D721Med (cell line): ENCODE measurements around the gene MALAT1.
A peak's percentile ranks its signal among the peaks of the same experiment; 100 is the strongest.

Experiments used
- DNase-seq: peaks from one replicate; pipeline ENCODE4 v3.0.0; 2011; ENCODE audit warnings: low spot score; ENCODE audit not compliant: insufficient read length
- FAIRE-seq: peaks from 2 replicates; lab custom pipeline; 2011; peaks lifted over from hg19 to GRCh38; lab: Jason Lieb, UNC
- CTCF ChIP-seq: IDR thresholded peaks from 2 replicates; pipeline ENCODE4 v1.5.1; 2012; ENCODE audit warnings: mild to moderate bottlenecking, control low read depth; ENCODE audit not compliant: insufficient read depth; ENCODE audit errors: missing control alignments

Gene MALAT1

GRCh38 chr11:65474864-65475263 is 24.0 kb upstream of the MALAT1 start:
- FAIRE-seq (no peak), DNase-seq (no peak)
- TF ChIP-seq CTCF: no peak

GRCh38 chr11:65476632-65477148 is 22.2 kb upstream of the MALAT1 start:
- FAIRE-seq: no peak
- DNase-seq: no peak
- TF ChIP-seq CTCF: no peak

- TF ChIP-seq CTCF: no peak
- DNase-seq (peak; percentile 95), FAIRE-seq (no peak)
These were observed 21.5 kb upstream of the MALAT1 start for GRCh38 chr11:65477149-65477965.

- DNase-seq: no peak
- TF ChIP-seq CTCF: no peak
- FAIRE-seq: no peak
These were observed 20.3 kb upstream of the MALAT1 start for GRCh38 chr11:65478388-65479183.

GRCh38 chr11:65479184-65480145 is 19.4 kb upstream of the MALAT1 start:
- FAIRE-seq: no peak
- peak; percentile 26 for TF ChIP-seq CTCF
- no peak for DNase-seq

GRCh38 chr11:65482306-65482850 is 16.5 kb upstream of the MALAT1 start:
- no peak for FAIRE-seq
- DNase-seq: no peak
- TF ChIP-seq CTCF: no peak
